ENCODE results near the gene MYCN.

DNA sequence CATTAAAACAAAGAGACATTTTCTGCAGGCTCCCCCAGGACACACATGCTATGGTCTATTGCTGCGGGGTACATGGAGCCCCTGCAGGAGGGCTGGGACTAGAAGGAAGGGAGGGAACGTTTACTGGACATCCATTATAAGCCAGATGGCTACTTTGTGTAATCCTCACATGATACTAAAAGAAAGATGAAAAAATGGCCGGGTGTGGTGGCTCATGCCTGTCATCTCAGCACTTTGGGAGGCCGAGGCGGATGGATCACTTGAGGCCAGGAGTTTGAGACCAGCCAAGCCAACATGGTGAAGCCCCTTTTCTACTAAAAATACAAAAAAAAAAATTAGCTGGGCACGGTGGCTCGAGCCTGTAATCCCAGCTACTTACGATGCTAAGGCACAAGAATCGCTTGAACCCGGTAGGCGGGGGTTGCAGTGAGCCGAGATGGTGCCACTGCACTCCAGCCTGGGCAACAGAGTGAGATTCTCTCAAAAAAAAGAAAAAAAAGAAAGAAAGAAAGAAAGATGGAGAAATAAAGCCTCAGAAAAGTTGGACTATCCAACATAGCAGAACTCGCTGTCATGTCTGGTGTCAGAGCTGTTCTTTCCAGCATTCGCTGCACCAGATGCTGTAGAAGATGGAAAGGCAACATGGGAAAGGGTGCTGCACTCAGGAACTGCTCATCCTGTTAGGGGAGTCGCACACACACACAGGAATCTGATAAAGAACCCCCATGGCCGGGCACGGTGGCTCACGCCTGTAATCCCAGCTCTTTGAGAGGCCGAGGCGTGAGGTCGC lies 7.8 kb upstream of the MYCN start:
- TF ChIP-seq, protein P1, sequence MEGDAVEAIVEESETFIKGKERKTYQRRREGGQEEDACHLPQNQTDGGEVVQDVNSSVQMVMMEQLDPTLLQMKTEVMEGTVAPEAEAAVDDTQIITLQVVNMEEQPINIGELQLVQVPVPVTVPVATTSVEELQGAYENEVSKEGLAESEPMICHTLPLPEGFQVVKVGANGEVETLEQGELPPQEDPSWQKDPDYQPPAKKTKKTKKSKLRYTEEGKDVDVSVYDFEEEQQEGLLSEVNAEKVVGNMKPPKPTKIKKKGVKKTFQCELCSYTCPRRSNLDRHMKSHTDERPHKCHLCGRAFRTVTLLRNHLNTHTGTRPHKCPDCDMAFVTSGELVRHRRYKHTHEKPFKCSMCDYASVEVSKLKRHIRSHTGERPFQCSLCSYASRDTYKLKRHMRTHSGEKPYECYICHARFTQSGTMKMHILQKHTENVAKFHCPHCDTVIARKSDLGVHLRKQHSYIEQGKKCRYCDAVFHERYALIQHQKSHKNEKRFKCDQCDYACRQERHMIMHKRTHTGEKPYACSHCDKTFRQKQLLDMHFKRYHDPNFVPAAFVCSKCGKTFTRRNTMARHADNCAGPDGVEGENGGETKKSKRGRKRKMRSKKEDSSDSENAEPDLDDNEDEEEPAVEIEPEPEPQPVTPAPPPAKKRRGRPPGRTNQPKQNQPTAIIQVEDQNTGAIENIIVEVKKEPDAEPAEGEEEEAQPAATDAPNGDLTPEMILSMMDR (conservative IDR thresholded peaks at IDR 0.05 in 1 of 2, IDR thresholded peaks at IDR 0.05 in 1 of 2; ENCODE audit: low read depth in 1 of 2, low read length in 2 of 2): no peak
- TF ChIP-seq EZH2 (IDR thresholded peaks at IDR 0.05; ENCODE audit: low read length, missing control alignments): no peak

Data from fibroblast of lung (primary cell).